Amygdala (tissue), 56 donors: ENCODE measurements around the gene KCTD17.
"Not testable (repeated sequence)": the region's sequence is repeated elsewhere in the genome, so short reads cannot be mapped to it uniquely, and the experiment has no call there.

Source experiments
- DNase-seq, 56 donors: peaks; one replicate each; lab custom pipeline; 2025; lab: John Stamatoyannopoulos, UW

KCTD17 gene

GRCh38 chr22:37057796-37058510, 6.4 kb downstream of the KCTD17 start:
- DNase-seq: no peak

GRCh38 chr22:37058917-37059701, 7.6 kb downstream of the KCTD17 start:
- DNase-seq: no peak

- DNase-seq: no peak
These were observed 8.4 kb downstream of the KCTD17 start for GRCh38 chr22:37059876-37060449.

GRCh38 chr22:37060801-37061610, 9.5 kb downstream of the KCTD17 start:
- no peak for DNase-seq

- no peak for DNase-seq
These were observed 10.3 kb downstream of the KCTD17 start for GRCh38 chr22:37061611-37062375.

- no peak for DNase-seq
These were observed 10.8 kb downstream of the KCTD17 start for GRCh38 chr22:37062376-37062675.

- no peak for DNase-seq
These were observed 11.3 kb downstream of the KCTD17 start for GRCh38 chr22:37062702-37063381.

- no peak for DNase-seq
These were observed 12.2 kb downstream of the KCTD17 start for GRCh38 chr22:37063431-37064420.

- DNase-seq: no peak
These were observed 13.0 kb downstream of the KCTD17 start for GRCh38 chr22:37064553-37064952.

GRCh38 chr22:37065180-37065579, 13.6 kb downstream of the KCTD17 start:
- no peak for DNase-seq

GRCh38 chr22:37065961-37066360, 14.4 kb downstream of the KCTD17 start:
- DNase-seq: no peak

- no peak for DNase-seq
These were observed 15.9 kb downstream of the KCTD17 start for GRCh38 chr22:37067428-37067827.

GRCh38 chr22:37068859-37069258, 17.3 kb downstream of the KCTD17 start:
- DNase-seq: no peak

GRCh38 chr22:37069319-37069718, 17.8 kb downstream of the KCTD17 start:
- no peak for DNase-seq

GRCh38 chr22:37069719-37070118, 18.2 kb downstream of the KCTD17 start:
- no peak for DNase-seq

- no peak for DNase-seq
These were observed 18.8 kb downstream of the KCTD17 start for GRCh38 chr22:37070334-37070733.

GRCh38 chr22:37070744-37071143, 19.2 kb downstream of the KCTD17 start:
- no peak for DNase-seq

GRCh38 chr22:37071850-37072592, 20.5 kb downstream of the KCTD17 start:
- not testable (repeated sequence) for DNase-seq
